HUDEP-2 (cell line): ENCODE measurements around the gene HOXA4.
A peak's percentile ranks its signal among the peaks of the same experiment; 100 is the strongest.

Experiments
- DNase-seq, 76 experiments: peaks; one replicate each; lab custom pipeline; 2025; ENCODE audit not compliant: unreplicated experiment in 76 of 76; lab: John Stamatoyannopoulos, UW

Gene HOXA4

DNA sequence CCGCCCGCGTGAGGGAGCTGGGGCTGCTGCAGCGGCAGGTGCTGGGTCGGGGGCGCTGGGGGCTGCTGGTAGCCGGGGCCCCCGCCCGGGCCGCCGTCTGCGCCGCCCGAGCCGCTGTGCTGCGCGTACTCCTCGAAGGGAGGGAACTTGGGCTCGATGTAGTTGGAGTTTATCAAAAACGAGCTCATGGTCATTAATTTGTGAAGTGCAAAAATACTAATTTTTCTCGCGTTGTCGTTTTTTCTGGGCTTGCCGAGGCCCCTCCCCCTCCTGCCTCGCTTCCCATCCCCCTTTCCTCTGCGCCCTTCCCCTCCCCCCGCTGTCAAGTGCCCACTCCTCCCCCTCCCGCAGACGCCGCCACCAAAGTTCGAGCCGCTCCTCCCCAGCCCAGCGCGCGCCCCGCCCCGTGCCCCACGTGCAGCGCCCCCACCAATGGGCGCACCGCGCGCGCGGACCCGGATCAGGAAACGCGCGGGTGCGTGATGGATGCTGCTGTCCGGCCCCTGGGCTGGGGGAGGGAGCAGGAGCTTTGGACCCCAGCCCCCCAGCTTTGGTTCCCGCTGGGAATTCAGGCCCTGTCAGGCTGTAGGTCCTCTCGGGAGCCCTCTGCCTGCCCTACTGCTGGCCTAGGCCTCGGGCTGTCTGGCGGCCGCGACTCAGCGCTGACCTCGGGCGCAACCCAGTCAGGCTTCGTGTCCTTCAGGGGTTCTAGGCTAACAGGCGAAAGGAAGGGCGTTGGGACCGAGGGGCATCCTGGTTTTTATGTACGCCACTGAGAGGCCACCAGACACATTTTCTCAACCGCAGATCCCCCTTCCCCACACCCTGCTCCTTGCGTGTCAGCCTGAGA lies at the start of gene HOXA4:
TSS of gene HOXA4 (minus strand) at position 218 of the 850 bp plus-strand sequence. CDS start at position 194, 24 bp downstream.
- peak in 49 of 76 experiments; percentile 0 to 87 (median 44) for DNase-seq

DNA sequence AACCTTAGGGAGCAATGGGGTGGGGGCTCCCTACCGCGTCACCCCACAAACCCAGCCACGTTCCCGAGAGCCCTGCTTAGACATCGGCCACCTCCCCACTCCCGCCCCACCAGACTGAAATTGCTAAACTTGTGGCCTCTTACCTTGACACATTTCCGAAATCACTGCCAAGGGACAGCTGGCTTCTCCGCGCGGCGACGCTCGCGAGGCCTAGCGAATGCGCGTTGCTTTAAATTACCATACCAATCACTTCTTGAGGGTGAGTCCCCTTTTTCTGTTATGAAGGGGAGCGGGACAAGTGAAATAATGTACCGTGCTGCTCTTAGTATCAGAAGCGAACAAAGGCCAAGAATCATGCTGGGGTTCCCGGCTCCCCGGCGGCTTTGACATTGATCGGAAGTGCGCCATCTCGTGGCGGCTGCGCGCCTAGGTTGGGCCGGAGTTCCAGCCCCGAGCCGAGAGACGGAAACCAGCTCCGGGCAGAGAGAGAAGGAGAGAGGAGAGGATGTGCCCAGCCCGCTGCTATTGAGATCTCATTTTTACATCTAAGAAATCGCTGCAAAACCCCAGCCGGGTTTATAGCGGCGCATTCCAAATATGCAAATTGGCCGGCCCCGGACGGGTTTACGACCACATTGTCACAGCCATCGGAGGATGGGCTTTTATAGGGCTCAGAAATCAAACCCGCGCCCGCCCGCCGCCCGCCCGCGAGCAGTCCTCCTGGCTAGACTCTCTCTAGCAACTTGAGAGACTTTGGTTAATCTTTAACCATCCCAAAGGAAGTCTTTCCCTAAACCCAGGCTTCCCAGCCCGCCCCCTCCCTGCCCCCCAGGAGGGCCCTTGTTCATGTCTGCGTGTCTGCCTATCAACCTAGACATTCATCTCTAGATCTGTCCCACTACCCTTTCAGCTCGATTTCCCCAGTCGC lies 49.2 kb upstream of the HOXA4 start:
- DNase-seq = peak in 45 of 76 experiments; percentile 1 to 73 (median 33)

DNA sequence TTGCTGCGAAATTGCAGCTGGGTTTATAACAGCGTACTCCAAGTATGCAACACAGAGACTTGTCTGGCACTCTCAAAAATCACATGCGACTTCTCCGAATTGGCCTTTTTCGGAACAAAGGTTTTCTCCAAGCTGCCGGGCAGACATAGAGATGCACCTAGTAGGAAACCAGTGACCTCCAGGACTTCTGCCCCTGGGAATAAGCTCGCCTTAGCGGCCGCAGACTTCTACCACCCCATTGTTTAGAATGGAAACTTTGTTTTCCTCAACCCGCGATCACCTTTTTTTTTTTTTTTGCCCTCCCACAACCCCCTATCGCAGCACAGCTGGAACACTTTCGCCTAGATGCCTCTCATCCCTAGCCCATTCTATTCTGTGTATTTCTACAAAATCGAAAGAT lies 48.5 kb upstream of the HOXA4 start:
- no peak for DNase-seq

DNA sequence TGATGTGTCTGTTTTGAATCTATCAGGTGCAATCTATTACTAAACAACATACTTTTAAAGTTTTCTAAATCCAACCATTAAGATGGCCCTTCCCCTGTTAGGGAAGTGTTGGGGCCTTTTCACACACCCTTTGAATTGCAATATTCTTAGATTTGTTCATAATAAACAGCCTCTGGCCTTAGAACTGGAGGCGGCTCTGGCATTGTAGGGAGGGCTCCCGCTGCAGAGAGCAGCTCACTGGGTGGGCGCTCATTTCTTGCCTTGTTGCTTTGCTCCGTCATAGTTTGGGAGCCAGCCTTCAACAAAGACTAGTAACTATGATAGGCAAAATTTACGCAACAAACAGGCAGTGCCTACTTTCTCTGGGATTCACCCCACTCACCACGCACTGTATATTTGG lies 47.8 kb upstream of the HOXA4 start:
- no peak for DNase-seq

DNA sequence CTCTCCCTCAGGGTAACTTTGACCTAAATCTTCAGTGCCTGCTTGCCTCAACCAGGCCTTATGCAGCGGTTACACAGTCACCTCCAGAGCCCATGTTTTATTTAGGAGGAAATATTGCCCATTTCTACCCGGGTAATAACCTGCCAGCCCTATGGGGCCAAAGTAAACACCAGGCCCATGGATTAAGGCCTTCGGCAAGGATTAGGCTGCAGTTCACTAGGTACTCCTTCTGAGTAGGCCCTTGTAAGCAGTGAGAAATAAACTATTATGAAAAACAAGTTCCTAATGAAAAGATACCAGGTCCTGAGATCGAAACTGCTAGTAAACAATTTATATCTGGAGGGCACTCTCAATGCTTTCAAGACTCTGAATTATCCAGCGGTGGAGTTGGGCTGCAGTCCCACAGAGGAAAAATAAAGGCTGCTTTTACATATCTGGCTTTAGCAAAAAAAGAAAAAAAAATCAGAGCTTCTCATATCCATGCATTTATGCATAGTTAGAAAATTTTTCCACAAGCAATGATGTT lies 47.3 kb upstream of the HOXA4 start:
- DNase-seq = no peak

DNA sequence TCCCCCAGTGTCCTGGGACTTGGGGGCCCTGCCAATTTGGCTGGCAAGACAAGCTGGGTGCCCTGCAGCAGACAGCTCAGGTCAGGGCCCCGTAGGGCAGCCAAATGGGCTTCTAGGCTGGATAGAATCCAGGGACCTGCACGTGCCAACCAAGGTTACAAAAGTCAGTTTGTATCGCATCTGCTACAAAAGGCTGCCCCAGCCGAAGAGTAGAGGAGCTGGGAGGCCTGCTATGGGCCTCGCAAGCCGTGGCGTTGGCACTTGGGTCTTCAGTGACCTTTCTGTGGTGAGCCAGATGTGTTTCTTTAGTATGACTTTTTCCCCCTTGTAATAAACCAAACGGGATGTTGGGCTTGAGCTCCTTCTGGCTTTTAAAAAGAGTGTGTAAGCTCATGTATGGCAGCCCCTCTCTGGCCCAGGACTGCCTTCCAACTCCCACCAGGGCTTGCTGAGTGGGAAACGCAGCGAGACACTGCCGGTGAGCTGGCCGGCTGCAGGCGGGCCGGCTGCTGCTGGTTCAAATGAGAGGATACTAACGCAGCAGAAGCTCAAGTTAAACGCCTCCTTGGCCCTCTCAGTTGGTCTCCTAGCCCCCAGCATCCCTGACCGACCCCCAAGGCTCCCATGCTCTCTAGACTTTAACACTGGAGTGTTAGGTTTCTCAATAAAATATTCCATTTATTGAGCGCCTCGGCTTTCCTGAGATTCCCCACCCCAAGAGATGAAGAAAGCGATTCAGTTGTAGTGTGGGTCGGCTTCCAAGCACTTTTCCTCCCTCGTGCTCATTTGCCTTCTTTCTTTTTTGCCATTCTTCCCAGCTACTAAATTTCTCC lies 46.6 kb upstream of the HOXA4 start:
- no peak for DNase-seq

DNA sequence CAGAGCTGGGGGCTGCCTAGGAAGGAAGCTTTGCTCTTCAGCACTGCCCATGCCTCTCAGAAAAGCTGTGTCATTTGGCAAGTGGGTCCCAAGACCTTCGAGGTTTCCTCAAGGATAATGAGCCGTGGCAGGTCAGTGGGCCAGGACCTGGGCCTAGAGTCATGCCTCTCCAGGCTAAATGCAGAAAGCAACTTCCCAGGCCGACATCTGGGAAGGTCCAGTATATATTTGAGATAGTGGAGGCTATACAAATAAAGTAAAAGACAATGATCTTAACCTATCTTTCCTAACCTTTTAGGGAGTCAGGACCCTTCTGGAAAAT lies 45.9 kb upstream of the HOXA4 start:
- no peak for DNase-seq

DNA sequence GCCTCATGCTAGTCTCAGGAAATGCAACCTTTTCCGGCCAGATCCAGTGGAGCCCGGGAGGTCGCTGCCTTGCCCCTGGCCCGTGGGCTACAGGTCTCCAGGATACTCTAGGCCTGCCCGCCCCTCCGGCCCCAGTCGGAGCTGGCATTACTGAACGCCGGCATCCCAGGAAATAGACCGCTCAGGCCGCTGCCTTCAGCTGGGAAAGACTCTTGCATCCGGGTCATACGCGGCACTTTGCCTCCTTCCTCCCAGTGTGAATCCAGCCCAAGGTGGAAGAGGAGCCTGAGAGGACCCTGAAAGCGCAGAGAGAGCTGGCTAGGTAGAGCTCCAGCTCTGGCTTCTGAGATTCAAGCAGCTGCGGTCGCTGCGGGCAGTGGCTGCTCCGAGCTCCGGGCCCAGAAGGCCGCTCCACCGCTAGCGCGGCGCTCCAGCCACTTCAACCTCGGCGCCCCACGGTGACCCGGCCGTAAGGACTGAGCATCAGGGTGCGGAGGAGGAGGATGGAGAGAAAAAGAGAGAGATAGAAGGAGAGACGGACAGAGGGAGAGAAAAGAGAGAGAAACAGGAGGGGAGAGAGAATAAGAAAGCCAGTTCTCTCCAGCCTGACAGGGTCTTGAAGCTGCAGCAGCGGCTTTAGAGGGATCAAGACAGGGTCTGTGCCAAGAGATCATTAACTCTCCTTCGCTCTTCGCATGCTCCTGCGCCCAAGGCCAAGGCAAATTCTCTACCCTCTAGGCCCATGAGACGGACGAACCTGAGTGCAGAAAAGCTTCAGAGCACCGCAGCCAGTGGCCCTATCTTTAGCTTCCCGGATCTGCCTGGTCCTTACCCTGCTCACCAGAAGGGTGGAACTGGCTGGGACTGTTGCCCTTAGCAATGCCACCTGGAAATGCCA lies 45.3 kb upstream of the HOXA4 start:
- DNase-seq = no peak

DNA sequence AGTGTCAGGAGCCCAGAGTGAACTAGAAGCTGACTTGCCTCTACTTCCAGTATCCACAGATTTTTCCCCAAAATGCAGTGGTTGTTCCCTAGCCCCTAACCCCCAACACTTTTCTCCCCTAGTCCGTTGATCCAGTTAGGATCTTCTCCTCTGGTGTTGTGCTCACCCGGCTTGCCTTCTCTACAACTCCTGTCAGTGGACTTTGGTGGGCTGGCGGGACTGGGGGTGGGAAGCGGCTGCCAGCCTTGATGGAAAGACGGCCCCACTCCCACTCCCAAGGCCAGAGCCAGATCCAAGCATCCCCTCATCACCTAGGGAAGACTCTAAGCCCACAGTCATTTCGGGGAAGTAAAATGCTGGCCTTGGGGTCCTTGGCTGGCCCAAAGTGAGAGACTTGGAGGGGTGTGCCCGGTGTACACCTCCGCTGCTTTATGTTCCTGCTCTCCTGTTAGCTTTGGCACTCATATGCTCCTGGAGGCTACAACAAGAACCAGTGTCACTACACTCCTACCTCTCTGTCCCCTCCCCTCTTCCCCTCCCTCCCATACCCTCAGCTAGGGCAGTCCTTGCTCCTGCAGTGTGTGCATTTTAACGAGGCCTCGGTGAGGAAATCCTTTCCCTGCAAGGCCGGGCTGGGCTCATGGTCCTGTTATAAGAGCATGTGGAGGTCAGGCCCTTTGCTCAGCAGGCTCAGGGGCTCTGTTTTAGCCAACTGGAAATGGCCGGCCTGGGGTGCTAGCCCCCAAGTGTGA lies 44.5 kb upstream of the HOXA4 start:
- no peak for DNase-seq

DNA sequence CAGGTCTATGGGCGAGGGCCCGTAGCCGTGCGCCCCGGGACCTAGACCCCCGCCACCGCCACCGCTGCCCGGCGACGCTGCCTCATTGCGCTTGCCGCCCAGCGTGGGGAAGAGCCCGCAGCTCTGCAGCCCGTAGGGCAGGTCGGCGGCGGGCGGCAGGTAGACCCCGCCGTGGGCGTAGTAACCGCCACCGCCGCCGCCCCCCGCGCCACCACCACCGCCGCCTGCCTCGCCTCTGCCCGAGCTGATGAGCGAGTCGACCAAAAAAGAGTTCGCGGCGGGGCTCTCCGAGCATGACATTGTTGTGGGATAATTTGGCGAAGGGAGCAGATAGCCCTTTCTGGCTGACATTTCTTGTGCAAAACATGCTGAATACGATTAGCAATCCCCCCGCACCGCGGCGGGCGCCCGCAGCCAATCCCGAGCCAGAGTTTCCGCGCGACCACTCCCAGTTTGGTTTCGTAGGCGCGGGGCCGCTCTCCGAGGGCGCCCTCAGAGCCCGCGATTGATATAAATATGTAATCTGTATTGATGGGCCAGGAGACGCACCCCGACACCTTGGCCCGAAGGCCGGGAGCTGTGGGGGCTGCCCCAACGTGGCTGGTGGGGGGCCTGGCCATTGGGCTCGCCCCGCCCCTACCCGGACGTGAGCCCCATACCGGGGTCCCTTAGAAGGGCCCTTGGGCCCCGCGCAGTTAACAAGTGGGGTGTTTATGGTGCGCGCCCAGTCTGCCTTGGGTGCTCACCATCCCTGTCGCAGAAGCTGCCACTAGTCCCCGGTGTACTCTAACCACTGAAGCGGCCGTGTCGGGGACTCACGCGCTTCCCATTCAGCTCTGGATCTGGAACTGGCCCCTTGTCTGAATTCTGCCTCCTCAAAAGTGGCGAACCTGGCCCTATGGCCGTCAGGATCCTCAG lies 43.7 kb upstream of the HOXA4 start, which contains the start of gene HOXA10:
TSS of gene HOXA10 (minus strand) at position 365 of the 918 bp plus-strand sequence. CDS start at position 351, 14 bp downstream.
- no peak for DNase-seq

DNA sequence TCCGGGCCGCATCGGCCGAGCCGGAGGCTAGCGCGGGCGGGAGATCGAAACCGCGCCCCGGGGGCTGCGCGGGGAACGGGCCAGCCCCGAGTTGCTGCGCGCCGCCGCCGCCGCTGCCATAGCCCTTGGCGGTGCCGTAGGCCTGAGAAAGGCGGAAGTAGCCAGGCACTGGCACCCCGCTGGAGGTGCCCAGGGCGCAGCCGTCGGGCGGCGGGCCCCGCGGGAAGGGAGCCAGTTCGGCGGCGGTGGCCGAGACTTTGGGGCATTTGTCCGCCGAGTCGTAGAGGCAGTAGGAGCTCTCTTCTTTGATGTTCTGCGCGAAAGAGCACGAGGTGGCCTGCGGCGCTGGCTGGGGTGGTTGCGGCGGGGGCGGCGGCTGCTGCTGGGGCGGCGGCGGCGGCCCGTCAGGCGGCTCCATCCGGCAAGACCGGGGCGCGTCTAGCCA lies 43.0 kb upstream of the HOXA4 start:
- no peak for DNase-seq

DNA sequence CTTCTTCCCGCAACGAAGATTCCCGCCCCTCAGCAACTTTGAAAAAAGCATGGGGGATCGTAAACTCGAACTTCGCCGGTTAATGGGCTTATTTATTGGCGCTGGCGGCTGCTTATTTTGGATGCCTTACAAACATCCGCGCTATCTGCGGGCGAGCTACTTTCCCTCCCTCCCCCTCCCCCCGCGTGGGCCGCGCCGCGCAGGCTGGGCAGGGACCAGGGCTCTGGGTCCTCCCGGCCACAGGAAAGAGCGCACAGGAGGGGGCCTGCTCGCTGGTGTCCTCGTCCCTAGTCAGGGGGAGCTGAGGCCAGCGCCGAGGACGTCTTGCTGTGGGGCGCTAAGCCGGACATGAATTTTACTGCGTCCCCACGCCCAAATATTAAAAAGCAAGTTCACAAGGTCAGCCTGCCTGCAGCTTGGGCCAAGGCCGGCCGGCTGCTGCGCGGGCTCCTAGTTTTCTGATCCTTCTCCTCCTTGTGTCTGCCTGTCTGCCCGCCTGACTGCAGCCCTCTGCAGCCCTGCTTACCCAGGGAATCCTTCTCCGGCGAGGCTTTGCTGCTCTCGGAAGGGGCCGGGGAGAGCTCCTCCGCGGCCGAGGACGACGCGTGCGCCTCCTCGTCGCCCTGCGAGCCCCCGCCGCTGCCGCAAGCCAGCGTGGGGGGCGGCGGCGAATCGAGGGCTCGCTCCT lies 42.4 kb upstream of the HOXA4 start:
- DNase-seq = no peak

DNA sequence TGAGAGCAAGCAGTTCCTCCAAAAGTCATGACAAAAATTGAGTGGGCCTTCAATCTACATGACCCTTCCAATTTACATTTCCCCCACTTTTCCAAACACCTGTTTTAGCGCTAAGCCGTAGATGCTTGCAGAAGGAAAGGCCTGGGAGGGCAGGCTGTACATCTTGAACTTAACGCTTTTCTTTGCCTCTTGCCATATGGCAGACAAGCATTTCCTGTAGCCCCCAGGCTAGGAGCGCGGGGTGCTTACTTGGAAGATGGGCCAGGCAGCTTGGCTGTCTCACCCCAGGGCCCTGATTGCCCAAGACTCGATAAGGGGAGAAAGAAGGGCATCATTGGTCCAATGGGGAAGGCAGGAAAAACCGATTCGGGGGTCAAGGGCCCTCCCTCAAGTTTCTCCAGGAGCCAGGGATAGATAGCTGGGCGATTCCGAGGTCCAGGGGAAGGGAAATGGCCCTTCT lies 41.8 kb upstream of the HOXA4 start:
- no peak for DNase-seq

DNA sequence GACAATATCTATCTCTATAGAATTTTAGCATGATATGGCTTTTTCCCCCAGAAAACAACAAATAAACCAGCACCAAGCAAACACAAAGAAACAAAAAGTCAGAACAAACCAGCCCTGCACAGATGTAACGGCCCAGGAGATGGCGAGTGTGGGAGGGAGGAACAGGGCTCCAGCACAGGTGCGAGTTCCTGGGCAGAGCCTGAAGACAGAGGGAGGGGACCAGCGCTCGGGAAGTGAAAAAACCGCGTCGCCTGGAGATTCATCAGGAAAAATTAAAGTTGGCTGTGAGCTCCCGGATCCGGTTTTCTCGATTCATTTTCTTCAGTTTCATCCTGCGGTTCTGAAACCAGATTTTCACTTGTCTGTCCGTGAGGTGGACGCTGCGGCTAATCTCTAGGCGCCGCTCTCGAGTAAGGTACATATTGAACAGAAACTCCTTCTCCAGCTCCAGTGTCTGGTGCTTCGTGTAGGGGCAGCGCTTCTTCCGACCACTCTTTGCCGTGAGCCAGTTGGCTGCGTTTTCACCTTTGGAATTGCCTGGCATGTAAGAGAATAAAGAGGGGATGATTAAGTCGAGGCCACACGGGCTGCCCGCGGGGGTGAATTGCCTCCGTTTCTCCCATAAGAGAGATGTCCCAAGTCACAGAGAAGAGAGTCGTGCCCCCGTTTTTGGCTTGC lies 41.2 kb upstream of the HOXA4 start:
- DNase-seq = no peak

DNA sequence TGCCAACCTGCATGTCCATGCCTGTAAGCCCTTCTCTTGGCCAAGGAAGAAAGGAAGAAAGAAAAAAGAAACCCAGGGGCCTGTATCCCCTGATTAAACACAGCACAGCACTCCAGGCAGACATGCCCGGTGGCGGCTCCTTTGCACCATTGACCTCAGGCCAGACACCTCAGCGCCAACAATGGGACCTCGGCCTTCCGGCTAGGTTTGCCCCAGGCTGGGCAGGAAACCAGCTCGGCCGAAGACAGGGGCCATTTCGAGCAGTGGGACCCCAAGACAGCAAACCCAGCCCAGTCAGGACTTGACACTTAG lies 40.7 kb upstream of the HOXA4 start:
- no peak for DNase-seq

DNA sequence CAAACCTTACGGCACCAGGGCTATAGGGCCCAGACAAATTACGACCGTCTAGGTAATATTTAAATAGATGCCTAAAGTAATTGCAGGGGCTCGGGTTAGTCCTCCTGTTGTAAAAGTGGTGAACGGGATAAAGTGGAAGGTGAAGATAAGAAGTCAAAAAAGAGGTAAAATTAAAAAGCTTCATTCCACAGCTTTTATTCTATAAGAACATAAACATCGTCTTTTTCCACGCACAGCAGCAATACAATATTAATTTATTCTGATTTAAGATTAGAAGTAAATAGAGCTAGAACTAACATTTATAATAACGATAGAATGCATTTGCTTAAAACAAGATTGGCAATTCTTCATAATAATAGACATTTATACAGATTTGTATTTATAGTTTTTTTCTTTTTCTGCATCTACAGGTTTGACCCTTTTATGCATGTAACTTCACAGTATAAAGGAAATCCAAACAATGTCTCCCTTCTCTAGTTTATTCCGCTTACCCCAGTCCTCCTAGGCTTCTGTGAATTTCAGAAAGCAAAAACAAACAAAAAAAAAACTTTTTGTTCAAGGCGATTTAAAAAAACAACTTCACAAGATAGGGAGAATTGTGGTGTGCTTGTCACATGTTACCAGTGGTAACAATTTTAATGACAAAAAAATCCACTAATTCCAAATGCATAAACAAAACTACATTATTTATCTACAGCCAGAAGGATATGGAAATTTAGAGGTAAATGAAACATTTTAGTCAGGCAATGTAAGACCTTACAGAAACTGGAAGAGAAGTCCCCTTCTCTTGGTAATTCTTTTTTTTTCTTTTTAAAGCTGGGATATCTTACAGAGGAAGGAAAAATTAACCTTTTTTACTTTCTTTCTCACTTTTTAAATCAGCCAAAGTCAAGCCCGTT lies 40.1 kb upstream of the HOXA4 start:
- no peak for DNase-seq
